Vagina (tissue), 2 donors: ENCODE measurements around the gene ERBB4. TPM values are rescaled to one million over a fixed set of nuclear protein-coding genes. Genes with fewer than 3 reads are reported as not detected.

Source experiments
- DNase-seq, 2 donors: peaks; one replicate each; pipeline ENCODE4 v3.0.0-alpha.2; 2017; ENCODE audit errors: extremely low spot score in 2 of 2
- H3K27ac ChIP-seq: fragments of 200-600 bp; sonication (generic); one replicate; pipeline ENCODE4 v1.5.1; 2019
- H3K27me3 ChIP-seq: fragments of 200-600 bp; sonication (generic); one replicate; pipeline ENCODE4 v1.5.1; 2019
- H3K36me3 ChIP-seq, 2 donors: fragments of 200-600 bp; sonication (generic); one replicate each; pipeline ENCODE4 v1.5.1; 2017 to 2019
- H3K4me1 ChIP-seq: fragments of 200-600 bp; sonication (generic); one replicate; pipeline ENCODE4 v1.5.1; 2019
- H3K4me3 ChIP-seq, 2 donors: fragments of 200-600 bp; sonication (generic); 1 replicate in 1 of 2; 2 replicates in 1 of 2; pipeline ENCODE4 v1.5.1; 2016 to 2019
- H3K9me3 ChIP-seq: fragments of 200-600 bp; sonication (generic); one replicate; pipeline ENCODE4 v1.5.1; 2019
- CTCF ChIP-seq, 3 experiments: fragments of 450-650 bp in 2 of 3; fragments of 200-600 bp in 1 of 3; sonication (generic) in 1 of 3; IDR thresholded peaks; one replicate each; pipeline ENCODE4 v1.5.1; 2017 to 2019; ENCODE audit warnings: antibody characterized with exemption in 3 of 3, mild to moderate bottlenecking in 2 of 3, moderate library complexity in 2 of 3
- POLR2A ChIP-seq, 2 donors: fragments of 450-650 bp; IDR thresholded peaks; one replicate each; pipeline ENCODE4 v1.6.1; 2017; ENCODE audit warnings: antibody characterized with exemption in 2 of 2, mild to moderate bottlenecking in 2 of 2, moderate library complexity in 2 of 2
- POLR2AphosphoS5 ChIP-seq, 2 donors: sonication (generic); formaldehyde crosslinking; IDR thresholded peaks; one replicate each; pipeline ENCODE4 v1.9.0; 2017; ENCODE audit warnings: antibody characterized with exemption in 2 of 2, mild to moderate bottlenecking in 2 of 2, low read depth in 1 of 2; ENCODE audit not compliant: insufficient read depth in 1 of 2
- intact Hi-C: fragments of 100-400 bp; cut with DNase I; formaldehyde crosslinking; loops from one replicate; pipeline ENCODE4 v1.15.1; 2023
- total RNA-seq: library from RNA; depleted of rRNA; stranded (reverse); fragments of >200 nt; gene quantifications from one replicate; pipeline ENCODE4 v1.2.3, GENCODE V29; 2016

ERBB4 gene
- total RNA-seq, 1 donor from 2014 or later: 0.25 TPM

DNA sequence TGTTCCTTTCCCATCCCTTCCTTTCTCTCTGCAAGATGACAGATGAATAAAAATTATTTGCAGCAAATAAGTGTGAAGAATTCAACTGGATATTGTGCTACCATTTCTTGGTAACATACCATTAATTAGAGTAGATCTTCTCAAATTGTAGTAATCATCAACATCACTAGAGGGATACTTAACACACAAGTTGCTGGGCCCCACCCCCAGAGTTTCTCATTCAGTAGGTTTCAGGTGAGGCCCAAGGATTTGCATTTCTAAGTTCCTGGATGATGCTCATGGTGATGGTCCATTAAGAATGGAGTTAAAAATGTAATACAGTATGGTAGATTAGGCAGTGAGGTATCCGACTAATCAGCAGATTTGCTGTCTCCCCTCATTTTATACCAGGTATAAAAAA is 594.0 kb downstream of the ERBB4 start:
- no peaks in the 10 kb centered on the region for H3K9me3 ChIP-seq
- intact Hi-C loops: no loop called here

DNA sequence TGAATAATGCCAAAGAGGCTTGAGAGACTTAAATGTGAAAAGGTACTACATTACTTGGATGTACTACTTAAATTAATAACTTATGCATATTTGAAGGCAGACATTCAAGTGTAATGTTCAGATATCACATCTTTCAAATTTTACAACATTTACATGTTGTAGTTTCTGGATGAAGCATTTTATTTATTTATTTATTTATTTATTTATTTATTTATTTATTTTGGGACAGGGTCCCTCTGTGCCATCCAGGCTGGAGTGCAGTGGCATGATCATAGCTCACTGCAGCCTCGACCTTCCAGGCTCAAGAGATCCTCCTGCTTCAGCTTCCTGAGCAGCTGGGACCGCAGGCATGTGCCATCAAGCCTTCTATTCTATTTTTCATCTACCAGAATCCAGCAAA is 596.4 kb downstream of the ERBB4 start:
- Histone ChIP-seq H3K27me3 (no peaks in the 10 kb centered on the region), H3K4me1 (no peaks in the 10 kb centered on the region), H3K4me3 (no peak overlapping the region), H3K9me3 (no peaks in the 10 kb centered on the region), H3K36me3 (no peaks in the 10 kb centered on the region), H3K27ac (no peak overlapping the region)
- TF ChIP-seq CTCF (IDR thresholded peaks at IDR 0.05) (no peak), POLR2A (IDR thresholded peaks at IDR 0.05) (no peak), POLR2AphosphoS5 (IDR thresholded peaks at IDR 0.05; ENCODE audit: insufficient read depth in 1 of 2, low read depth in 1 of 2) (no peak)
- intact Hi-C loops: no loop called here
- no peak for DNase-seq

More for the DNA sequence above, 594.0 kb downstream of the ERBB4 start:
- Histone ChIP-seq H3K4me1 (no peaks in the 10 kb centered on the region), H3K4me3 (no peak overlapping the region), H3K27me3 (no peaks in the 10 kb centered on the region), H3K27ac (no peak overlapping the region), H3K36me3 (no peaks in the 10 kb centered on the region)
- no peak for DNase-seq
- no peak for TF ChIP-seq POLR2AphosphoS5 (IDR thresholded peaks at IDR 0.05; ENCODE audit: insufficient read depth in 1 of 2, low read depth in 1 of 2)
- TF ChIP-seq POLR2A (IDR thresholded peaks at IDR 0.05): no peak
- TF ChIP-seq CTCF (IDR thresholded peaks at IDR 0.05): no peak

DNA sequence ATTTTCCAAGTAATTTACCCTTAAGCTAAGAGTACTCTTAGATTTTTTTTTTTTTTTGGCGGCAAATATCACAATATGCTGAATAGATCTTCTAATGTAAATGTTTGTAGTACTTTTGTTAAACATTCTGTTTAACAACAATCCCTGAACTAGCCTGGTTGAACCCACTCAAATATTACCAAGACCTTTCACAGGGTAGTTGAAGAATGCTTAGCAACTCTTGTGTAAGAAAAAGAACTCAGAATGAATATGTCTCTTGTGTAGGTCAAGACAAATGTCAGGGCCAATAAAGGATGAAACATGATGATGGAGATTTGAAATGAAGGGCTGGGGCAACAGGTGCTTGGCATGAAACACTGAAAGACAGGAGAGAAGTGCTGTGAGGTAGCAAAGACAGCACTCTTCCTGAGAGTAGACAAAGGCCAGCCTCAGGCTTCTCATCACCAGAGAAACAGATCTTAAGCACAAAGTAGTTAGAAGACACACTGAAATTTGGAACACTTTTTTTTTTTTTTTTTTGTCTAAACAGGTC is 597.3 kb downstream of the ERBB4 start:
- Histone ChIP-seq H3K27ac (no peak overlapping the region), H3K27me3 (no peaks in the 10 kb centered on the region), H3K4me3 (no peak overlapping the region), H3K9me3 (no peaks in the 10 kb centered on the region), H3K36me3 (no peaks in the 10 kb centered on the region), H3K4me1 (no peaks in the 10 kb centered on the region)
- DNase-seq: no peak
- intact Hi-C loops: no loop called here
- TF ChIP-seq POLR2A (IDR thresholded peaks at IDR 0.05) (no peak), CTCF (IDR thresholded peaks at IDR 0.05) (no peak)

DNA sequence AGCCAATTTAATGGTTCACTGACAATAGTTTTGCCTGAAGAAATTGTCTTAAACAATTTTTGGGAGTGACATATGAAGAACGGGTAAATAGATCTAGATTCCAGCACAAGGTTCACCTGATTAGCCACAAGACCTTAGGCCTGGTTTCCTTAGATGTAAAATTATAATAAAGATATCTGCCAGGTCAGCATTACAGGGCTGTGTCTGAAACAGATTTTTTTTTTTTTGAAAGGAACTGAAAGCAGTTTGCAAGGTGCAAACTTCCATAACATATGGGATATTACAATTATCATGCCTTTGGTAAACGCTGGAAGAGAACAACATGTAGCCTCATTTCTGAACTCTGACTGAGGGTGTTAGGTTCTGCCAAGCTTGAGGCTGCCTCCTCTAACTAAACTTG is 599.4 kb downstream of the ERBB4 start:
- DNase-seq: no peak
- no peak for TF ChIP-seq POLR2A (IDR thresholded peaks at IDR 0.05)
- no peak for TF ChIP-seq CTCF (IDR thresholded peaks at IDR 0.05)
- TF ChIP-seq POLR2AphosphoS5 (IDR thresholded peaks at IDR 0.05; ENCODE audit: insufficient read depth in 1 of 2, low read depth in 1 of 2): no peak
- no peak overlapping the region for H3K27ac ChIP-seq
- intact Hi-C loops: no loop called here
- no peaks in the 10 kb centered on the region for H3K9me3 ChIP-seq
- H3K4me1 ChIP-seq: no peaks in the 10 kb centered on the region
- H3K27me3 ChIP-seq: no peaks in the 10 kb centered on the region
- no peaks in the 10 kb centered on the region for H3K36me3 ChIP-seq
- no peak overlapping the region for H3K4me3 ChIP-seq

- Histone ChIP-seq H3K27ac (no peak overlapping the region), H3K27me3 (no peaks in the 10 kb centered on the region), H3K4me1 (peaks cover 6% of the 10 kb centered on the region), H3K4me3 (no peak overlapping the region), H3K9me3 (no peaks in the 10 kb centered on the region), H3K36me3 (no peaks in the 10 kb centered on the region)
- intact Hi-C loops: no loop called here
- DNase-seq: no peak
- TF ChIP-seq CTCF (IDR thresholded peaks at IDR 0.05): no peak
- no peak for TF ChIP-seq POLR2AphosphoS5 (IDR thresholded peaks at IDR 0.05; ENCODE audit: insufficient read depth in 1 of 2, low read depth in 1 of 2)
- TF ChIP-seq POLR2A (IDR thresholded peaks at IDR 0.05): no peak
Measured at GRCh38 chr2:211934811-211935210, 603.8 kb downstream of the ERBB4 start.
